HCT116 (cell line): ENCODE measurements around the gene VAV1.

Experiments
- CBX3 ChIP-seq: IDR thresholded peaks from 2 replicates; pipeline ENCODE4 v1.6.1; 2012; ENCODE audit warnings: low read depth
- EGR1 ChIP-seq: IDR thresholded peaks from 2 replicates; pipeline ENCODE4 v1.6.1; 2012; ENCODE audit warnings: low read depth
- EZH2 ChIP-seq: fragments of 200-600 bp; sonication (generic); IDR thresholded peaks from 2 replicates; pipeline ENCODE4 v1.6.1; 2017; ENCODE audit warnings: antibody characterized with exemption, mixed run types
- JUND ChIP-seq: IDR thresholded peaks from 2 replicates; pipeline ENCODE4 v1.6.1; 2012
- POLR2A ChIP-seq: IDR thresholded peaks from 2 replicates; pipeline ENCODE4 v1.7.0; 2011; ENCODE audit warnings: borderline replicate concordance; ENCODE audit not compliant: insufficient read depth, insufficient read length; ENCODE audit errors: extremely low read depth
- POLR2AphosphoS5 ChIP-seq: IDR thresholded peaks from 2 replicates; pipeline ENCODE4 v1.6.1; 2011; ENCODE audit warnings: mild to moderate bottlenecking, low read depth, low read length, moderate library complexity
- RAD21 ChIP-seq: IDR thresholded peaks from 2 replicates; pipeline ENCODE4 v1.6.1; 2012; ENCODE audit warnings: low read depth, mild to moderate bottlenecking
- YY1 ChIP-seq: IDR thresholded peaks from 2 replicates; pipeline ENCODE4 v1.6.1; 2011; ENCODE audit warnings: low read length, low read depth, moderate library complexity, mild to moderate bottlenecking; ENCODE audit not compliant: insufficient replicate concordance; ENCODE audit errors: extremely low read depth
- ZFX ChIP-seq: fragments of 450-650 bp; IDR thresholded peaks from 2 replicates; pipeline ENCODE4 v1.6.1; 2017
- TF ChIP-seq, protein P1 (sequence below), 3 experiments: fragments of 200-600 bp in 1 of 3; sonication (generic) in 1 of 3; IDR thresholded peaks in 2 of 3; conservative IDR thresholded peaks in 1 of 3; 2 replicates each; pipeline ENCODE4 v1.5.1; 2012 to 2017; ENCODE audit warnings: low read depth in 2 of 3, low read length in 2 of 3, antibody characterized with exemption in 1 of 3, borderline replicate concordance in 1 of 3, control low read depth in 1 of 3, mild to moderate bottlenecking in 1 of 3, mixed read lengths in 1 of 3, mixed run types in 1 of 3, moderate library complexity in 1 of 3; ENCODE audit not compliant: insufficient read depth in 1 of 3

DNA sequence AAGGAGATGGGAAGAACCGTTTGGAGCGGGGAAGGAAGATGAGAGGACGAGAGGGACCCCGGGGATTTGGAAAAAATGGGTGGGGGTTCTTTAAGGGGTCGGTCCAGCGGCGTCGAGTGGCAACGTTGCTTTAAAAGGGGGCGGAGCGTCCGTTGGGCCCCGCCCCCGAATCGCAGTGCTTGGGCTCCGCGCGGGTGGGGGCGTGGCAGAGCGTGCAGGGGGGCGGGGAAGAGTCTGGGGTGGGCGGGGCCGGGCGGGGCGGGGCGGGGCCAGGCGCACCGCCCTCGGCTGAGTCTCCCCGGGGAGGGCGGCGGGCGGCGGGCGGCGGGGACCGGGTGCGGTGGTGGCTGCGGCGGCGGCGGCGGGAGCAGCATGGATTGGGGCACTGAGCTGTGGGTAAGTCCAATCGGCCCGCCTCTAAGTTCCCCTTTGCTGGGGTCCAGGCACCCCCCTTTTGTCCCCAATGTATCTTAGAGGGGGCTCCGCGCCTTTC lies 33.1 kb upstream of the VAV1 start, which contains the start of gene TRIP10:
- TF ChIP-seq POLR2AphosphoS5 (peak; percentile 57), YY1 (no peak), POLR2A (no peak), RAD21 (no peak), ZFX (no peak), JUND (no peak), EZH2 (no peak), EGR1 (no peak), CBX3 (no peak)
- TF ChIP-seq, protein P1, sequence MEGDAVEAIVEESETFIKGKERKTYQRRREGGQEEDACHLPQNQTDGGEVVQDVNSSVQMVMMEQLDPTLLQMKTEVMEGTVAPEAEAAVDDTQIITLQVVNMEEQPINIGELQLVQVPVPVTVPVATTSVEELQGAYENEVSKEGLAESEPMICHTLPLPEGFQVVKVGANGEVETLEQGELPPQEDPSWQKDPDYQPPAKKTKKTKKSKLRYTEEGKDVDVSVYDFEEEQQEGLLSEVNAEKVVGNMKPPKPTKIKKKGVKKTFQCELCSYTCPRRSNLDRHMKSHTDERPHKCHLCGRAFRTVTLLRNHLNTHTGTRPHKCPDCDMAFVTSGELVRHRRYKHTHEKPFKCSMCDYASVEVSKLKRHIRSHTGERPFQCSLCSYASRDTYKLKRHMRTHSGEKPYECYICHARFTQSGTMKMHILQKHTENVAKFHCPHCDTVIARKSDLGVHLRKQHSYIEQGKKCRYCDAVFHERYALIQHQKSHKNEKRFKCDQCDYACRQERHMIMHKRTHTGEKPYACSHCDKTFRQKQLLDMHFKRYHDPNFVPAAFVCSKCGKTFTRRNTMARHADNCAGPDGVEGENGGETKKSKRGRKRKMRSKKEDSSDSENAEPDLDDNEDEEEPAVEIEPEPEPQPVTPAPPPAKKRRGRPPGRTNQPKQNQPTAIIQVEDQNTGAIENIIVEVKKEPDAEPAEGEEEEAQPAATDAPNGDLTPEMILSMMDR (IDR thresholded peaks at IDR 0.05 in 2 of 3, conservative IDR thresholded peaks at IDR 0.05 in 1 of 3; ENCODE audit: borderline replicate concordance in 1 of 3, insufficient read depth in 1 of 3, low read depth in 2 of 3, low read length in 2 of 3) = no peak
